Stimulated activated effector memory CD8-positive, alpha-beta T cell treated with anti-CD3 and anti-CD28 coated beads, Interleukin-12 subunit alpha, Interleukin-12 subunit beta, amount 100 ng/mL, for 72 hours (primary cell): ENCODE data around the gene AUTS2.

ENCODE experiments used
- ATAC-seq: fragments of 150-1000 bp; cut with Tn5 transposase; 2 replicates; pipeline ENCODE4 v1.10.0; 2021
- DNase-seq, 2 donors: peaks; one replicate each; pipeline ENCODE4 v3.0.0; 2021 to 2022; ENCODE audit warnings: low spot score in 2 of 2
- H3K27ac Mint-ChIP-seq: one replicate; pipeline ENCODE4 v1.8.0; 2022; ENCODE audit warnings: mild to moderate bottlenecking, mixed read lengths
- H3K36me3 Mint-ChIP-seq: one replicate; pipeline ENCODE4 v1.8.0; 2022; ENCODE audit warnings: mild to moderate bottlenecking, mixed read lengths
- H3K4me1 Mint-ChIP-seq: one replicate; pipeline ENCODE4 v1.8.0; 2022; ENCODE audit warnings: mixed read lengths
- H3K4me3 Mint-ChIP-seq: one replicate; pipeline ENCODE4 v1.8.0; 2022; ENCODE audit warnings: mild to moderate bottlenecking, mixed read lengths
- H3K9me3 Mint-ChIP-seq: one replicate; pipeline ENCODE4 v1.8.0; 2022; ENCODE audit warnings: mixed read lengths

AUTS2 gene

GRCh38 chr7:69696686-69697685 is 98.7 kb downstream of the AUTS2 start:
- peaks cover 33% of the 10 kb centered on the region for H3K4me1 Mint-ChIP-seq
- ATAC-seq (peak; percentile 69), DNase-seq (no peak)
- H3K36me3 Mint-ChIP-seq: no peaks in the 10 kb centered on the region
- no peak overlapping the region for H3K4me3 Mint-ChIP-seq
- no peaks in the 10 kb centered on the region for H3K9me3 Mint-ChIP-seq
- no peak overlapping the region for H3K27ac Mint-ChIP-seq

DNA sequence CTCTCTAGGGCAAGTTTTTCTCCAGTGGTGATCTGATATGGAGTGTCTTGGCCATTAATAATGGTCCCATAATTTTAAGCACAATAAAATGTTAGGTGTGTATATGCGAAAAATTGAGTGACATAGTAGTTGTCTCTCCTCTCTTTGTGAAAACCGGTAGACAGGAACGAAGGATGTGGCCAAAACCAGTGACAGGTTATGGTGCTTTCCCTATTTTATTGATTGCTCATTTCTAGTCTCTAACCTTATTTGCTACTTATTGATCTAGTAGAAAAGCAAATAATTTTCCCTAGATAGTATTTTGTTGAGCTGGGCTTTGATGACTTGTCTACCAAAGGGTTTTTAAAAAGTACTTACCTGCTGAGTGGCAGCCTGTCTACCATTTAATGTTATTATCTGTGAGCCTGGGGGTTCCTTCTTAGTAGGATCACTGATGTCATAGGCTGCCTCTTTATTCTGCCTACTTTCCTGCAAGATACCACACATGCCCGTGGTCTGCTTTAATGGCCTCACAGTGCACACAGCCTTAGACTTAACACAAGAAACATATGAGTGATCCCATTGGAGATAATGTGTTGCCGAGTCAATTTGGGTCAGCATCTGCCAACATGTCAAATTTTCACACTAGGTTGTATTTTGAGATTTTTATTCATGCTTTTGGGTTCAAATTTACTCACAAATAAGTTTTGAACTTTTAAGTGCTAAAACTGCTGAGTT is 100.0 kb downstream of the AUTS2 start:
- no peak overlapping the region for H3K27ac Mint-ChIP-seq
- ATAC-seq (peak; percentile 53), DNase-seq (no peak)
- H3K9me3 Mint-ChIP-seq: no peaks in the 10 kb centered on the region
- no peaks in the 10 kb centered on the region for H3K36me3 Mint-ChIP-seq
- no peak overlapping the region for H3K4me3 Mint-ChIP-seq
- peaks cover 33% of the 10 kb centered on the region for H3K4me1 Mint-ChIP-seq

DNA sequence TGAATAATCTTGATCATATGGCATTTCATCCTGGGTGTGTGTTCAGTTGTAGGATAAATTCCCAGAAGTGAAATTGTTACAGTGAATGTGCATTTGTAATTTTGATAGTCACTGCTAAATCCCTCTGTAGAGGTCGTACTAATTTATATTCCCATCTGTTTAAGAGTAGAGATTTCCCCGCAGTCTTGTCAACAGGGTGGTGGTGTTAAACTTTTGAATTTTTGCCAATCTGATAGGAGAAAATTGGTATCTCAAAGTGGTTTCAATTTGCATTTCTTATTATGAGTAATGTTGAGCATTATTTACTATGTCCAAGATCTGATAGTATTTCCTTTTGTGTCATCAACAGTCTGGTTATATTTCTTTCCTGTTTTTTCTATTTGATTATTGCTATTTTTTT is 101.7 kb downstream of the AUTS2 start:
- Mint-ChIP-seq H3K27ac (no peak overlapping the region), H3K9me3 (no peaks in the 10 kb centered on the region), H3K4me1 (peaks cover 38% of the 10 kb centered on the region), H3K36me3 (no peaks in the 10 kb centered on the region), H3K4me3 (no peak overlapping the region)
- ATAC-seq: no peak
- DNase-seq: no peak

DNA sequence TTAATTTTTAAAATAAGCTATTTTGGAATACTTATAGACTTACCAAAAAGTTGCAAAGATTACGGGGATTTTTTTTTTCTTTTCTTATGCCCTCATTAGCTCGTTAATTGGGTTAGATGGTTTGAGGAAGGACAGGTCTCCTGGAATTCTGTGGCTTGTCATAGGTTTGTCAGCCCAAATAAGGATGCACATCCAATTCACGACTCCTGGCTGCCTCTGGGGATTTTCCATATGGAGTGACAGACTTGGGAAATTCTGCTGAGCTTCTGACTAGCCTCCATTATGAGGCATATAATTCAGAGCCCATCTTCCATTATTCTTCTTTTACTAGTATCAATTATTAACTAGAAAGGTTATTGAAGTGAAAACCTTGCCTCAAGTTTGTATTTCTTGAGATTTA is 102.1 kb downstream of the AUTS2 start:
- no peaks in the 10 kb centered on the region for H3K9me3 Mint-ChIP-seq
- DNase-seq (no peak), ATAC-seq (no peak)
- peaks cover 38% of the 10 kb centered on the region for H3K4me1 Mint-ChIP-seq
- H3K36me3 Mint-ChIP-seq: no peaks in the 10 kb centered on the region
- H3K4me3 Mint-ChIP-seq: no peak overlapping the region
- no peak overlapping the region for H3K27ac Mint-ChIP-seq

- no peak overlapping the region for H3K4me3 Mint-ChIP-seq
- no peak for DNase-seq
- H3K27ac Mint-ChIP-seq: no peak overlapping the region
- ATAC-seq: no peak
- H3K9me3 Mint-ChIP-seq: no peaks in the 10 kb centered on the region
- H3K36me3 Mint-ChIP-seq: no peaks in the 10 kb centered on the region
- peaks cover 31% of the 10 kb centered on the region for H3K4me1 Mint-ChIP-seq
These were observed 103.0 kb downstream of the AUTS2 start for GRCh38 chr7:69701288-69701687.

- peak; percentile 80 for ATAC-seq
- no peaks in the 10 kb centered on the region for H3K36me3 Mint-ChIP-seq
- H3K27ac Mint-ChIP-seq: no peak overlapping the region
- peaks cover 20% of the 10 kb centered on the region for H3K4me1 Mint-ChIP-seq
- no peaks in the 10 kb centered on the region for H3K9me3 Mint-ChIP-seq
- H3K4me3 Mint-ChIP-seq: no peak overlapping the region
- no peak for DNase-seq
These were observed 104.1 kb downstream of the AUTS2 start for GRCh38 chr7:69702357-69702756.

DNA sequence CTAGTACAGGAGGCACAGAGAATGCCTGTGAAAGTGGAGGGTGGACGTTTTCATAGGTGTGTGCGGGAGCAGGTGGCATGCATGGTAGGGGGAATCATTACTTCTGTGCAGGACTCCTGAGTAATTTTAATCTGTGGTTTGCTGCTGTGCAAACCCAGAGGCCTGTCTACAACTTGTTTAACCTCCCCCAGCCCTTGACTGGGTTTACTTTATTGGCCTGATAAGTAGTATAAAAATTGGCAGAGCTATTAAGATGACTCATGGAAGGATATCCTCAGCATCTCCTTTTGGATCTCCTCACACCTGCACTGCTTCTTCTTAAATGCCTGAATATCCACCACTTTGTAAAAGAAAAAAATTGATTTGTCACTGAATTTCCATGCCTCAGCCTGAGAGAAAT is 104.8 kb downstream of the AUTS2 start:
- DNase-seq (no peak), ATAC-seq (no peak)
- H3K9me3 Mint-ChIP-seq: no peaks in the 10 kb centered on the region
- H3K4me1 Mint-ChIP-seq: peaks cover 13% of the 10 kb centered on the region
- H3K36me3 Mint-ChIP-seq: no peaks in the 10 kb centered on the region
- no peak overlapping the region for H3K27ac Mint-ChIP-seq
- no peak overlapping the region for H3K4me3 Mint-ChIP-seq

DNA sequence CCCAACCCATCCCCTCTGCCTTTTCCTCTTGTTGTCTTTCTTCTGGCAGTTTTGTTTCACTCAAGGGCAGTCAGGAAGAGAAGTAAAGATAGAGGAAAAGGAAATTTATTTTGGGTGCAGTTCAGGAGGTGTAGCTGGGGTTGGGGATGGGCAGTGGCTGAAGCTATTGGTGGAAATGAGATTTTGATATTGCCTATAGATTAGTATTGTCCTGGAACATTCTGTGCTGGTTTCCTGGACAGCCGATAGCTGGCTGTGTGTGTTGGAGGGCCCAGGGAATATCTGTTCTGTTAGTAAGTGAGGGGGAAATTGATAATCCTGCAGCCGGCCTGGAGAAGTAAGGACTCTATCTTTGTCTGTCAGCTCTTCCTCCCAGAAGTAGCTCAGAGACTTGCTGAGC is 107.8 kb downstream of the AUTS2 start:
- Mint-ChIP-seq H3K4me1 (peaks cover 5% of the 10 kb centered on the region), H3K4me3 (no peak overlapping the region), H3K9me3 (no peaks in the 10 kb centered on the region), H3K36me3 (no peaks in the 10 kb centered on the region), H3K27ac (no peak overlapping the region)
- ATAC-seq (no peak), DNase-seq (no peak)

- H3K4me3 Mint-ChIP-seq: no peak overlapping the region
- ATAC-seq: no peak
- no peaks in the 10 kb centered on the region for H3K36me3 Mint-ChIP-seq
These were observed 110.6 kb downstream of the AUTS2 start for GRCh38 chr7:69708857-69709256.

DNA sequence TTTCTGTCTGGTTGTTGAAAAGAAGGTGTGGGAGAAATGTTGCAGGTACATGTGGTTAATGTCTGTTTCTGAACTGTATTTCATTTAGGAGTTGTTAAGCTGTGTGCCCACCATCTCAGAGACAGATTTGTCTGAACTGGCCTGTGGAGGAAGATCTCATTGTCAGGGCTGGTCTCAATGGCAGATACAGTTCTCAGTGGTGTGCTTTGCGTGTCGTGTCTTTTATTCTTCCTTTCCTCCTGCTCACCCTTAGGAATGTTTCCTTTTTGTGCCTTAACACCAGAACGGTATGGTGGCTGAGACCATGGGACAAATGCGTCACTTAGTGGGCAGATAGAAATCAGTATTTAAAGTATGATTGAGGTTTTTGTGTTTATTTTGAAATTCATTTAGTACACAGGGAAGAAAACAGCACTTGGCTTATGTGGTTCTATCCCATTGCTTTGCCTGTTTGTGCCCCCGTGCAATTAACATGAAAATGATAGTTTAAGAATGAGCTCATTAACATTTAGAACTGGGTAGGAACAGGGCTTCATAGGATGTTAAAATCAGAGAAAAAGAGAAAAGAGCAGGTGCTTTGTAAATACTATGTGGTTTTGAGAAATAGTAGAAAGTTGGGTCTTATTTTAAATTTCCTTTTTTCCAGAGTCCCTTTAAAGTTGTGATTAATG is 112.6 kb downstream of the AUTS2 start:
- Mint-ChIP-seq H3K9me3 (no peaks in the 10 kb centered on the region), H3K4me1 (no peaks in the 10 kb centered on the region), H3K27ac (no peak overlapping the region), H3K4me3 (no peak overlapping the region), H3K36me3 (no peaks in the 10 kb centered on the region)
- ATAC-seq: no peak
- no peak for DNase-seq

More at GRCh38 chr7:69708857-69709256, 110.6 kb downstream of the AUTS2 start:
- DNase-seq: no peak
- Mint-ChIP-seq H3K4me1 (peaks cover 3% of the 10 kb centered on the region), H3K27ac (no peak overlapping the region), H3K9me3 (no peaks in the 10 kb centered on the region)

GRCh38 chr7:69714886-69715576 is 116.8 kb downstream of the AUTS2 start:
- Mint-ChIP-seq H3K4me1 (no peaks in the 10 kb centered on the region), H3K4me3 (no peak overlapping the region), H3K9me3 (no peaks in the 10 kb centered on the region), H3K36me3 (no peaks in the 10 kb centered on the region), H3K27ac (no peak overlapping the region)
- no peak for DNase-seq
- no peak for ATAC-seq

DNA sequence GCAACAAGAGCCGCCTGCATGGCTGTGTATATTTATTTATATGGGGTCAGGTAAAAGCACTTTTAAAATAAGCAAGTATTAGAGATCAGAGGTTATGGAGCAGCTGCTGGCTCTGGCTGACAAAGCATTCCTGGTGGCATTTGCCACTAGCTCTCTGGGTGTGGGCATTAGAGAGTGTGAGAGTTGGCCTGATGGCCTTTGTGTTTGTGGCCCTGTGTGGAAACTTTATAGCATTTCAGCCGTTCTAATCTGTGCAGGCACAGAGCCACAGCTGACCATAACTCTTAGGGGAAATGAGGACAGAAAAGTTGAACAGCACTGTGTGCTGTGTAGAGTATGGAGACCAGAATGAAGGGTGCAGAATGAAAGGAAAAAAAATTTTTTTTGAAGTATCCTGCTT is 118.9 kb downstream of the AUTS2 start:
- DNase-seq (no peak), ATAC-seq (no peak)
- Mint-ChIP-seq H3K4me1 (no peaks in the 10 kb centered on the region), H3K27ac (no peak overlapping the region), H3K4me3 (no peak overlapping the region), H3K36me3 (no peaks in the 10 kb centered on the region), H3K9me3 (no peaks in the 10 kb centered on the region)

GRCh38 chr7:69719717-69720116 is 121.4 kb downstream of the AUTS2 start:
- no peak for ATAC-seq
- no peak overlapping the region for H3K4me3 Mint-ChIP-seq
- H3K36me3 Mint-ChIP-seq: no peaks in the 10 kb centered on the region
- H3K4me1 Mint-ChIP-seq: no peaks in the 10 kb centered on the region
- no peak for DNase-seq
- H3K9me3 Mint-ChIP-seq: no peaks in the 10 kb centered on the region
- no peak overlapping the region for H3K27ac Mint-ChIP-seq

DNA sequence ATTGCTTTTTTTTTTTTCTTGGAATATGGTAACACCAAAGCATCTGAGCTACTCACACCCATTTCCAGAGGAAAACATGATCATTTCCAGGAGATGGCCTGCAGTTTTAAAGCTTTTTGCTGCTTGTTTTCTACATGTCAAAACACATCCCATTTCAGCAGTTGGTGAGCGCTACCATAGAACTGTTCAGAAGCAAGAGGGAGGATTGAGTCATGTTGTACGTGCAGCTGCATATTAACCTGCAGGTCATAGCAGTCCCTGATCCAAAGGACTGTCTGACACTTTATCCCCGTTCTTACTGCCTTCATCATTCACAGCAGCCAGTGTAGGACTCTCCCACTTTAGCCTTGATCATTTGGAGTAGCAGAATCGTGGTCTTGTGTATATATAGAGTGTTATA is 124.6 kb downstream of the AUTS2 start:
- Mint-ChIP-seq H3K36me3 (no peaks in the 10 kb centered on the region), H3K27ac (no peak overlapping the region), H3K4me1 (no peaks in the 10 kb centered on the region), H3K4me3 (no peak overlapping the region), H3K9me3 (no peaks in the 10 kb centered on the region)
- DNase-seq (no peak), ATAC-seq (no peak)

DNA sequence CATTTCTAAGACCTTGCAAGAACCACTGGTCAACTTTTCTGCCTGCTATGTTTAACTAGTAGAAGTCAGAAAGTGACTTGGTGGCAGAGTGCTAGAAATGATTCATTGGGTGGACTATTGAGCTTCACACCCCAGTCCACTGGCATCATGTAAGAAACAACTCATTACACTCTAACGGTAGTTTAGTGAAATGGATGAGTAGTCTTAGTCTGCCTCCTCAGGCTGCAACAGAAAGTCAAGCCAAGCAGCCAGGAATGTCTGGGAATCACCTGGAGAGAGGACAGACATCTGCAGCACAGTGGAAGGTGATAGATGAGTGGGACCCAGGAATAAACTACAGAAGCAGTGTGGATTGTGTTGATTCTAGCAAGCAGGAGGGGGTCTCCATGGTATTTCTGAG is 125.4 kb downstream of the AUTS2 start:
- Mint-ChIP-seq H3K9me3 (no peaks in the 10 kb centered on the region), H3K4me1 (no peaks in the 10 kb centered on the region), H3K4me3 (no peak overlapping the region), H3K27ac (no peak overlapping the region), H3K36me3 (no peaks in the 10 kb centered on the region)
- ATAC-seq (peak; percentile 48), DNase-seq (no peak)
